Stomach (tissue), 4 donors: ENCODE results near the gene MAP3K14.

ENCODE experiments used
- CTCF ChIP-seq, 7 experiments: fragments of 450-650 bp in 4 of 7; fragments of 200-600 bp in 3 of 7; sonication (generic) in 3 of 7; IDR thresholded peaks; one replicate each; pipeline ENCODE4 v1.5.1; 2016 to 2019; ENCODE audit warnings: antibody characterized with exemption in 7 of 7, control low read depth in 2 of 7, mild to moderate bottlenecking in 1 of 7
- EP300 ChIP-seq: sonication (generic); formaldehyde crosslinking; IDR thresholded peaks from one replicate; pipeline ENCODE4 v1.6.1; 2017; ENCODE audit warnings: antibody characterized with exemption
- POLR2A ChIP-seq, 4 donors: fragments of 450-650 bp; IDR thresholded peaks; one replicate each; pipeline ENCODE4 v1.6.1; 2016; ENCODE audit warnings: antibody characterized with exemption in 4 of 4, control low read depth in 2 of 4, mild to moderate bottlenecking in 1 of 4, moderate library complexity in 1 of 4
- POLR2AphosphoS5 ChIP-seq, 3 donors: sonication (generic); formaldehyde crosslinking; IDR thresholded peaks; one replicate each; pipeline ENCODE4 v1.6.1; 2016; ENCODE audit warnings: antibody characterized with exemption in 3 of 3

GRCh38 chr17:45263477-45263860, 53.4 kb downstream of the MAP3K14 start:
- no peak for TF ChIP-seq EP300
- TF ChIP-seq CTCF (IDR thresholded peaks at IDR 0.05) = no peak
- TF ChIP-seq POLR2A (IDR thresholded peaks at IDR 0.05) = no peak
- TF ChIP-seq POLR2AphosphoS5 (IDR thresholded peaks at IDR 0.05) = no peak
